ENCODE data around the gene KCNH4. TPM values are rescaled to one million over a fixed set of nuclear protein-coding genes. Genes with fewer than 3 reads are reported as not detected.

Gene KCNH4
- total RNA-seq, 1 experiment from 2014 or later: 0.24 TPM

DNA sequence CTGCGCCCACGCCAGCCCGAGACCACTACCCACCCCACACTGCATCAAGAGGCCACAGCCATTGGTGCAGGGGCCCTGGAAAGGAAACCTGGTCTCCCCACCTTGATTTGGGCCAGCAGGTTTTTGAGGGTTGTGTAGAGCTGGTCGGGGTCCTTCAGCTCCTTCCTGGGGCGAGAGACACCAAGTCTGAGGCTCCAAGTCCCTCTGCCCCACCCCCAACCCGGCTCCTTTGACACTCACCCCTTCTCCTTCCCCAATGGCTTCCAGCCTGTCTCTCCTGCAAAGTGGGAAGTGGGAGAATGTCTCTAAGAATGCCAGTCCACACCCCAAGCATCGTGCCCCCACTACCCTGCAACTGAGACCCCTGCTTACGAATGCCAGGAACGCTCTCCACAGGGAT lies 66.8 kb downstream of the KCNH4 start:
- H3K4me1 Mint-ChIP-seq: peaks cover 8% of the 10 kb centered on the region
- POLR2A ChIA-PET: interaction anchor here (0.6 kb wide), 1 partner anchor 67 kb away, joined by 4 read pairs; the partner anchor contains the start of gene KCNH4
- no peak overlapping the region for H3K4me3 Mint-ChIP-seq
- no peaks in the 10 kb centered on the region for H3K9me3 Mint-ChIP-seq
- ATAC-seq (no peak), DNase-seq (ENCODE audit: low spot score) (no peak)
- no peak overlapping the region for H3K27ac Mint-ChIP-seq
- H3K27me3 Mint-ChIP-seq (ENCODE audit: low read depth): no peaks in the 10 kb centered on the region
- H3K36me3 Mint-ChIP-seq: peaks cover 30% of the 10 kb centered on the region
- TF ChIP-seq ELF4 (CRISPR knock-in tag; IDR thresholded peaks at IDR 0.05; ENCODE audit: low read depth) (no peak), JAZF1 (CRISPR knock-in tag; IDR thresholded peaks at IDR 0.05) (no peak), OVOL2 (CRISPR knock-in tag; IDR thresholded peaks at IDR 0.05; ENCODE audit: borderline replicate concordance) (no peak), GRHL2 (CRISPR knock-in tag; IDR thresholded peaks at IDR 0.05; ENCODE audit: insufficient replicate concordance, severe bottlenecking) (no peak), ZNF232 (CRISPR knock-in tag; IDR thresholded peaks at IDR 0.05) (no peak), NFATC4 (CRISPR knock-in tag; IDR thresholded peaks at IDR 0.05) (no peak), TEAD4 (CRISPR knock-in tag; IDR thresholded peaks at IDR 0.05) (no peak), ZNF423 (CRISPR knock-in tag; IDR thresholded peaks at IDR 0.05) (no peak), RELA (CRISPR knock-in tag; IDR thresholded peaks at IDR 0.05; ENCODE audit: borderline replicate concordance) (no peak), ESRRA (CRISPR knock-in tag; IDR thresholded peaks at IDR 0.05; ENCODE audit: borderline replicate concordance) (no peak)
- TF ChIP-seq, protein P1, sequence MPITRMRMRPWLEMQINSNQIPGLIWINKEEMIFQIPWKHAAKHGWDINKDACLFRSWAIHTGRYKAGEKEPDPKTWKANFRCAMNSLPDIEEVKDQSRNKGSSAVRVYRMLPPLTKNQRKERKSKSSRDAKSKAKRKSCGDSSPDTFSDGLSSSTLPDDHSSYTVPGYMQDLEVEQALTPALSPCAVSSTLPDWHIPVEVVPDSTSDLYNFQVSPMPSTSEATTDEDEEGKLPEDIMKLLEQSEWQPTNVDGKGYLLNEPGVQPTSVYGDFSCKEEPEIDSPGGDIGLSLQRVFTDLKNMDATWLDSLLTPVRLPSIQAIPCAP (CRISPR knock-in tag; IDR thresholded peaks at IDR 0.05): no peak
- TF ChIP-seq, protein P2, sequence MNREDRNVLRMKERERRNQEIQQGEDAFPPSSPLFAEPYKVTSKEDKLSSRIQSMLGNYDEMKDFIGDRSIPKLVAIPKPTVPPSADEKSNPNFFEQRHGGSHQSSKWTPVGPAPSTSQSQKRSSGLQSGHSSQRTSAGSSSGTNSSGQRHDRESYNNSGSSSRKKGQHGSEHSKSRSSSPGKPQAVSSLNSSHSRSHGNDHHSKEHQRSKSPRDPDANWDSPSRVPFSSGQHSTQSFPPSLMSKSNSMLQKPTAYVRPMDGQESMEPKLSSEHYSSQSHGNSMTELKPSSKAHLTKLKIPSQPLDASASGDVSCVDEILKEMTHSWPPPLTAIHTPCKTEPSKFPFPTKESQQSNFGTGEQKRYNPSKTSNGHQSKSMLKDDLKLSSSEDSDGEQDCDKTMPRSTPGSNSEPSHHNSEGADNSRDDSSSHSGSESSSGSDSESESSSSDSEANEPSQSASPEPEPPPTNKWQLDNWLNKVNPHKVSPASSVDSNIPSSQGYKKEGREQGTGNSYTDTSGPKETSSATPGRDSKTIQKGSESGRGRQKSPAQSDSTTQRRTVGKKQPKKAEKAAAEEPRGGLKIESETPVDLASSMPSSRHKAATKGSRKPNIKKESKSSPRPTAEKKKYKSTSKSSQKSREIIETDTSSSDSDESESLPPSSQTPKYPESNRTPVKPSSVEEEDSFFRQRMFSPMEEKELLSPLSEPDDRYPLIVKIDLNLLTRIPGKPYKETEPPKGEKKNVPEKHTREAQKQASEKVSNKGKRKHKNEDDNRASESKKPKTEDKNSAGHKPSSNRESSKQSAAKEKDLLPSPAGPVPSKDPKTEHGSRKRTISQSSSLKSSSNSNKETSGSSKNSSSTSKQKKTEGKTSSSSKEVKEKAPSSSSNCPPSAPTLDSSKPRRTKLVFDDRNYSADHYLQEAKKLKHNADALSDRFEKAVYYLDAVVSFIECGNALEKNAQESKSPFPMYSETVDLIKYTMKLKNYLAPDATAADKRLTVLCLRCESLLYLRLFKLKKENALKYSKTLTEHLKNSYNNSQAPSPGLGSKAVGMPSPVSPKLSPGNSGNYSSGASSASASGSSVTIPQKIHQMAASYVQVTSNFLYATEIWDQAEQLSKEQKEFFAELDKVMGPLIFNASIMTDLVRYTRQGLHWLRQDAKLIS (CRISPR knock-in tag; IDR thresholded peaks at IDR 0.05; ENCODE audit: borderline replicate concordance): no peak
- TF ChIP-seq, protein P3, sequence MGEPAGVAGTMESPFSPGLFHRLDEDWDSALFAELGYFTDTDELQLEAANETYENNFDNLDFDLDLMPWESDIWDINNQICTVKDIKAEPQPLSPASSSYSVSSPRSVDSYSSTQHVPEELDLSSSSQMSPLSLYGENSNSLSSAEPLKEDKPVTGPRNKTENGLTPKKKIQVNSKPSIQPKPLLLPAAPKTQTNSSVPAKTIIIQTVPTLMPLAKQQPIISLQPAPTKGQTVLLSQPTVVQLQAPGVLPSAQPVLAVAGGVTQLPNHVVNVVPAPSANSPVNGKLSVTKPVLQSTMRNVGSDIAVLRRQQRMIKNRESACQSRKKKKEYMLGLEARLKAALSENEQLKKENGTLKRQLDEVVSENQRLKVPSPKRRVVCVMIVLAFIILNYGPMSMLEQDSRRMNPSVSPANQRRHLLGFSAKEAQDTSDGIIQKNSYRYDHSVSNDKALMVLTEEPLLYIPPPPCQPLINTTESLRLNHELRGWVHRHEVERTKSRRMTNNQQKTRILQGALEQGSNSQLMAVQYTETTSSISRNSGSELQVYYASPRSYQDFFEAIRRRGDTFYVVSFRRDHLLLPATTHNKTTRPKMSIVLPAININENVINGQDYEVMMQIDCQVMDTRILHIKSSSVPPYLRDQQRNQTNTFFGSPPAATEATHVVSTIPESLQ (CRISPR knock-in tag; IDR thresholded peaks at IDR 0.05): no peak
- CTCF ChIA-PET: interaction anchor here (0.9 to 4.2 kb wide), 6 partner anchors 11 to 94 kb away, joined by 3 to 27 read pairs (median 4); partner anchors contain the start of gene NKIRAS2

DNA sequence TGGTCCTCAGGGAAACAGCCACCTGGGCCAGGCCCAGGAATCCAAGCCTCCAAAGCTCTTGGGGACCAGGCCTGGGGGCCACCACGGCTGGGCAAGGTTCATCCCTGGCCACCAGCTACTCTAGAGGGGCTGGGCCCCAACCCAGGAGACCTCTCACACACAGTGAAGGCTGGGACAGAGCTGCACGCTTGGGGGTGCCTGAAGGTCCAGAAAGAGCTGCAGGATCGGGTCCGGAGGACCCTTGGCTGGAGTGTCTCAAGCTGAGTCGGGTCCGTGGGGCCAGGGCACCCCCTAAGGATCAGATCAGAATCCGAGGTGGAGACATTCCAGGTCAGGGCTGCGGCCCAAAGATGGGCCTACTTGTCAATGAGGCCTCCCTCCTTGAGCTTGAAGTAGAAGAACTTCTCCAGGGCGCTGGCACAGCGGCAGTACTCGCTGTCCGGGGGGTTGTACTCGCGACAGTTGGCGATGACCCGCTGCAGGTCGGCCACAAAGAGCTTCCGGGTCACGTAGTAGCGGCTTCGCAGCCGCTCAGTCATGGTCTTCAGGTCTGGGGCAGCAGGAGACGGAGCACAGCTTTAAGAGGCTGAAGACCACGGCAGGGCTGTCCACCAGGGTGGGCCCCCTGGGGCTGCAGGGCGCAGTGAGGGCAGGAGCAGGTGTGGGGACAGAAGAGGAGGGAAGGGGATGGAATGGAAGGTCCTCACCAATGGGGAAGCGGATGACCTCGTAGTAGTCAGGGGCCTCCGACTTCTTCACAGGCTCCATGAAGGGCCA lies 67.5 kb downstream of the KCNH4 start:
- no peak overlapping the region for H3K27ac Mint-ChIP-seq
- H3K9me3 Mint-ChIP-seq: no peaks in the 10 kb centered on the region
- no peak overlapping the region for H3K4me3 Mint-ChIP-seq
- H3K36me3 Mint-ChIP-seq: peaks cover 28% of the 10 kb centered on the region
- H3K27me3 Mint-ChIP-seq (ENCODE audit: low read depth): no peaks in the 10 kb centered on the region
- DNase-seq (ENCODE audit: low spot score) (no peak), ATAC-seq (no peak)
- H3K4me1 Mint-ChIP-seq: peaks cover 10% of the 10 kb centered on the region
- POLR2A ChIA-PET: interaction anchor here (0.6 kb wide), 2 partner anchors 67 to 142 kb away, joined by 4 to 5 read pairs; partner anchors contain the start of gene KCNH4
- CTCF ChIA-PET: interaction anchor here (0.9 to 4.2 kb wide), 9 partner anchors 9 to 94 kb away, joined by 3 to 27 read pairs (median 4); partner anchors contain the start of genes HSPB9 and NKIRAS2
- TF ChIP-seq, protein P4, sequence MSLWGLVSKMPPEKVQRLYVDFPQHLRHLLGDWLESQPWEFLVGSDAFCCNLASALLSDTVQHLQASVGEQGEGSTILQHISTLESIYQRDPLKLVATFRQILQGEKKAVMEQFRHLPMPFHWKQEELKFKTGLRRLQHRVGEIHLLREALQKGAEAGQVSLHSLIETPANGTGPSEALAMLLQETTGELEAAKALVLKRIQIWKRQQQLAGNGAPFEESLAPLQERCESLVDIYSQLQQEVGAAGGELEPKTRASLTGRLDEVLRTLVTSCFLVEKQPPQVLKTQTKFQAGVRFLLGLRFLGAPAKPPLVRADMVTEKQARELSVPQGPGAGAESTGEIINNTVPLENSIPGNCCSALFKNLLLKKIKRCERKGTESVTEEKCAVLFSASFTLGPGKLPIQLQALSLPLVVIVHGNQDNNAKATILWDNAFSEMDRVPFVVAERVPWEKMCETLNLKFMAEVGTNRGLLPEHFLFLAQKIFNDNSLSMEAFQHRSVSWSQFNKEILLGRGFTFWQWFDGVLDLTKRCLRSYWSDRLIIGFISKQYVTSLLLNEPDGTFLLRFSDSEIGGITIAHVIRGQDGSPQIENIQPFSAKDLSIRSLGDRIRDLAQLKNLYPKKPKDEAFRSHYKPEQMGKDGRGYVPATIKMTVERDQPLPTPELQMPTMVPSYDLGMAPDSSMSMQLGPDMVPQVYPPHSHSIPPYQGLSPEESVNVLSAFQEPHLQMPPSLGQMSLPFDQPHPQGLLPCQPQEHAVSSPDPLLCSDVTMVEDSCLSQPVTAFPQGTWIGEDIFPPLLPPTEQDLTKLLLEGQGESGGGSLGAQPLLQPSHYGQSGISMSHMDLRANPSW (CRISPR knock-in tag; conservative IDR thresholded peaks at IDR 0.05; ENCODE audit: low read depth): no peak
- TF ChIP-seq JAZF1 (CRISPR knock-in tag; IDR thresholded peaks at IDR 0.05) (no peak), ZNF219 (CRISPR knock-in tag; IDR thresholded peaks at IDR 0.05; ENCODE audit: borderline replicate concordance) (no peak)
- TF ChIP-seq, protein P5, sequence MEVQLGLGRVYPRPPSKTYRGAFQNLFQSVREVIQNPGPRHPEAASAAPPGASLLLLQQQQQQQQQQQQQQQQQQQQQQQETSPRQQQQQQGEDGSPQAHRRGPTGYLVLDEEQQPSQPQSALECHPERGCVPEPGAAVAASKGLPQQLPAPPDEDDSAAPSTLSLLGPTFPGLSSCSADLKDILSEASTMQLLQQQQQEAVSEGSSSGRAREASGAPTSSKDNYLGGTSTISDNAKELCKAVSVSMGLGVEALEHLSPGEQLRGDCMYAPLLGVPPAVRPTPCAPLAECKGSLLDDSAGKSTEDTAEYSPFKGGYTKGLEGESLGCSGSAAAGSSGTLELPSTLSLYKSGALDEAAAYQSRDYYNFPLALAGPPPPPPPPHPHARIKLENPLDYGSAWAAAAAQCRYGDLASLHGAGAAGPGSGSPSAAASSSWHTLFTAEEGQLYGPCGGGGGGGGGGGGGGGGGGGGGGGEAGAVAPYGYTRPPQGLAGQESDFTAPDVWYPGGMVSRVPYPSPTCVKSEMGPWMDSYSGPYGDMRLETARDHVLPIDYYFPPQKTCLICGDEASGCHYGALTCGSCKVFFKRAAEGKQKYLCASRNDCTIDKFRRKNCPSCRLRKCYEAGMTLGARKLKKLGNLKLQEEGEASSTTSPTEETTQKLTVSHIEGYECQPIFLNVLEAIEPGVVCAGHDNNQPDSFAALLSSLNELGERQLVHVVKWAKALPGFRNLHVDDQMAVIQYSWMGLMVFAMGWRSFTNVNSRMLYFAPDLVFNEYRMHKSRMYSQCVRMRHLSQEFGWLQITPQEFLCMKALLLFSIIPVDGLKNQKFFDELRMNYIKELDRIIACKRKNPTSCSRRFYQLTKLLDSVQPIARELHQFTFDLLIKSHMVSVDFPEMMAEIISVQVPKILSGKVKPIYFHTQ (CRISPR knock-in tag; IDR thresholded peaks at IDR 0.05): no peak

Measured in WTC11 (cell line).